C4-2B (cell line): ENCODE results near the gene SIM1.

Experiments
- H3K27ac ChIP-seq: fragments of 450-650 bp; 2 replicates; pipeline ENCODE4 v1.5.1; 2017
- ZFX ChIP-seq: fragments of 450-650 bp; IDR thresholded peaks from 2 replicates; pipeline ENCODE4 v1.6.1; 2017
- TF ChIP-seq, protein P1 (sequence below): fragments of 450-650 bp; conservative IDR thresholded peaks from 2 replicates; pipeline ENCODE4 v1.5.1; 2017; ENCODE audit warnings: mild to moderate bottlenecking

SIM1 gene

DNA sequence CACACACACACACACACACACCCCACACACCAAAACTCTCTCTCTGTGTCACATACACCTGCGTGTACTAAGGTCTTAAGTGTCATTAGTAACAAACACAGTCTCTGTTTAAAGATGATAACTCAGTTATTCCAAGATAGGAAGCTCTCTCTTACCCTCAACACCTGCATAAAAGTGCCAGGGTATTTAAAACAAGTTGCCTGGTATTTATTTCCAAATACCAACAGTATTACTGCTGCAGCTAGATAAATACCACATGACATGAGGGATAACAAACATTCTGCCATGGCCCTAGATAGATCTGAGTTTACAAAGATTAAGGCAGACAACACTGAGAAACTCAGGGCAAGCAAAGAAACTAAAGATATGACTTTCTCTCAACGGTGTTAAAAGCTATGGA is 118.5 kb downstream of the SIM1 start:
- no peak overlapping the region for H3K27ac ChIP-seq
- TF ChIP-seq, protein P1, sequence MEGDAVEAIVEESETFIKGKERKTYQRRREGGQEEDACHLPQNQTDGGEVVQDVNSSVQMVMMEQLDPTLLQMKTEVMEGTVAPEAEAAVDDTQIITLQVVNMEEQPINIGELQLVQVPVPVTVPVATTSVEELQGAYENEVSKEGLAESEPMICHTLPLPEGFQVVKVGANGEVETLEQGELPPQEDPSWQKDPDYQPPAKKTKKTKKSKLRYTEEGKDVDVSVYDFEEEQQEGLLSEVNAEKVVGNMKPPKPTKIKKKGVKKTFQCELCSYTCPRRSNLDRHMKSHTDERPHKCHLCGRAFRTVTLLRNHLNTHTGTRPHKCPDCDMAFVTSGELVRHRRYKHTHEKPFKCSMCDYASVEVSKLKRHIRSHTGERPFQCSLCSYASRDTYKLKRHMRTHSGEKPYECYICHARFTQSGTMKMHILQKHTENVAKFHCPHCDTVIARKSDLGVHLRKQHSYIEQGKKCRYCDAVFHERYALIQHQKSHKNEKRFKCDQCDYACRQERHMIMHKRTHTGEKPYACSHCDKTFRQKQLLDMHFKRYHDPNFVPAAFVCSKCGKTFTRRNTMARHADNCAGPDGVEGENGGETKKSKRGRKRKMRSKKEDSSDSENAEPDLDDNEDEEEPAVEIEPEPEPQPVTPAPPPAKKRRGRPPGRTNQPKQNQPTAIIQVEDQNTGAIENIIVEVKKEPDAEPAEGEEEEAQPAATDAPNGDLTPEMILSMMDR = no peak
- TF ChIP-seq ZFX = no peak

DNA sequence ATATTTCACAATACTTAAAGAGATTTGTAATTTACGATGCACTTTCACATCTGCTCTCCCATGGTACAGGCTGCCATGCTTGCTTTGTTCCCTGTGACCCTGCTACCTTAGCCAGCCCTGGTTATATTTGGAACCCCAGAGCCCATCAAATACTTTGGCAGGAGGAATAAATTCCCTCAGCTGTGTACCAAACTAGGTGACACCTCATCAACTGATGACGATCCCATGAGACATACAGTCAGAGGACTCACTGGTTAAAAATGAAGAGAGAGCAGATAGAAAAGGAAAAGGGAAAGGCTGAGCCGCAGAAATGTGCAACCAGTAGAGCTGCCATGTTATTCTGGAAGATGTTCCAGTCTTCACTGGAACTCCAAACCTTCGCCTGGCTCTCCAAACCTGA is 120.0 kb downstream of the SIM1 start:
- H3K27ac ChIP-seq = no peak overlapping the region

DNA sequence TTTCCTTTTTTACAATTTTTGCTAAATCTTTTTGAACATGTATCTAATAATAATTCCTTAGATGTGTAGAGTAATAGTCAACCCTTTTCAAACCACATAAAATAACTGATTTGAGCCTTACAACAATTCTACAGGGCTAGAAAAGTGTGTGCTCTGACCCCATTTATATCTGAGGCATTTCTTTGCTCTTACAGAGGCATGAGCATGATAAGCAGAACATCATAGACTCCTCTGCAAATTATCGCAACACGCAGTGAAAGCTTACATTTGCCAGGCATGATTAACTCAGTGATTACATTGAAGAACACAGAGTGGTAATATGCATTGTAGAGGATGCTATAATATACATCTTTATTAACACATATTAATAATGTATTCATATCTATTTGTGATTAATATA is 120.4 kb downstream of the SIM1 start:
- no peak overlapping the region for H3K27ac ChIP-seq
- TF ChIP-seq, protein P1 = no peak
- TF ChIP-seq ZFX = no peak

More for the DNA sequence above, 120.0 kb downstream of the SIM1 start:
- no peak for TF ChIP-seq ZFX
- TF ChIP-seq, protein P1 = no peak

DNA sequence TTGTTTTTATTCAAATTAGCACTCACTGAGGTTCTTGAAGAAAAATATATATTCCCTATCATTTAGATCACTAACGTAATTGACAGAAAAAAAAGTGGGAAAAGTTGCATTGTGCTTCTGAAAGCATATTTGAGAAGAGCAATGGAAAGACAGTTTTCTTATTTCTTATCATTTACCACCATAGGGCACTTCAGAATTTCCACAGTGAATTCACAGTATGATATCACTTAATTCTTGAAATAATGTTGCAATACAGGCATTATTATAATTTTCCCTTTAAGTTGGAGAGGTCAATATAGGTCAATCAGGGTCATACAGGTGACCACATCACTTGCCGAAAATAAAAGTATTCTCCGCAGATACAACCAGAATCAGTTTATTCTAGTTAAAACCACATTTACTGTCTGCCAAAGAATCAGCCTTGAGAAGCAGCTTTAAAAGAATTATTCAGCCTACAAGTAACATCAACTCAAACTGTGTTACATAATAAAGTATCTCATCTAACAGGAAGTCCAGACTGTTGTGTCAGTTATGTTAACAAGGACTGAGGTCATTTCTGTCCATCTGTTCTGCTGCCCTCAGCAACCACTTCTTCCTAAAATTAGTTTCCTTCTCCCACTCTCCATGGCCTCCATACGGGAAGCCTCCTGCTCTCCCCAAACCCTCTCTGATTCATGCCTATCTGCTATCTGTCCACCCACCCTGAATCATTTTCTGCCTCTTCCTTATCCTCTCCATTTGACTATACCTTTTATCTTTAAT is 121.2 kb downstream of the SIM1 start:
- TF ChIP-seq, protein P1 = no peak
- TF ChIP-seq ZFX = no peak
- no peak overlapping the region for H3K27ac ChIP-seq

DNA sequence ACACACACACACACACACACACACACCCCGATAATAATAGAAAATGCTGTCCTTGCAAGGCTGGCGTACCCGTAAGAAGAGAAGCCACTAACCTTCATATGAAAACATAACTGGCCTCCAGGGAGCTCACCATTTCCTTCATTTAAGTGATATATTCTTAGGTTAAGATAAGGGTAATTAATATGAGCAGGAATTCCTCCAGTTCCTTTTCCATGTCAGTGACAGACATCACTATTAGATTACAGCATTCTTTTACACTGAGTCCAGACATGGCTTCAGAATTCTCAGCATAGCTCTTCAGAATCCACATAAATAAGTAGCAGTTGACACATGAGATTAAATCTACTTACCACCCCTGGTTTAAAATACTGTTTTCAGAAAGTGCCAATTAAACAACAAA is 121.9 kb downstream of the SIM1 start:
- H3K27ac ChIP-seq = no peak overlapping the region
- TF ChIP-seq, protein P1 = no peak
- TF ChIP-seq ZFX = no peak

- no peak for TF ChIP-seq ZFX
- TF ChIP-seq, protein P1 = no peak
- no peak overlapping the region for H3K27ac ChIP-seq
These were observed 125.0 kb downstream of the SIM1 start for GRCh38 chr6:100339574-100340255.

- TF ChIP-seq, protein P1 = no peak
- TF ChIP-seq ZFX = no peak
These were observed 126.6 kb downstream of the SIM1 start for GRCh38 chr6:100338090-100338489.

More at GRCh38 chr6:100338090-100338489, 126.6 kb downstream of the SIM1 start:
- H3K27ac ChIP-seq = no peak overlapping the region
